Left cardiac atrium (tissue), 4 donors: Measurements from ENCODE around the gene PPP2R2B. TPM values are rescaled to one million over a fixed set of nuclear protein-coding genes. Genes with fewer than 3 reads are reported as not detected.

Experiments
- ATAC-seq, 2 donors: fragments of 200-7000 bp; cut with Tn5 transposase; one replicate each; pipeline ENCODE4 v1.9.1; 2020; ENCODE audit warnings: mild to moderate bottlenecking in 2 of 2, moderate library complexity in 2 of 2
- DNase-seq: peaks from one replicate; pipeline ENCODE4 v3.0.0-alpha.2; 2020
- intact Hi-C, 2 donors: fragments of 100-400 bp; cut with DNase I; formaldehyde crosslinking; loops; one replicate each; pipeline versions ENCODE4 v1.14.1 to v1.15.1; 2022 to 2023
- total RNA-seq, 2 donors: library from RNA; stranded (reverse); fragmentation: NEBNext Ultra II Directional; extraction: Animal tissue kit (Norgen Biotek cat#: 25700); gene quantifications; one replicate each; pipeline ENCODE4 v1.2.1, GENCODE V29; 2021
- donor health status: DM: no; HTN: yes; CAD: no.
- donor health status: DM: no; HTN: yes; CAD: no; lungs with severe emphysema.
- donor health status: DM: yes; HTN: yes; CAD: no.
- donor health status: Dilated cardiomyopathy.

PPP2R2B gene
- total RNA-seq, 2 donors from 2014 or later: 0.74 to 1.3 TPM

GRCh38 chr5:146794326-146795029 lies 84.1 kb downstream of the PPP2R2B start:
- intact Hi-C loops: no loop called here
- DNase-seq (no peak), ATAC-seq (no peak)

GRCh38 chr5:146793709-146794108 lies 84.8 kb downstream of the PPP2R2B start:
- no peak for DNase-seq
- intact Hi-C loops: no loop called here
- ATAC-seq: no peak

DNA sequence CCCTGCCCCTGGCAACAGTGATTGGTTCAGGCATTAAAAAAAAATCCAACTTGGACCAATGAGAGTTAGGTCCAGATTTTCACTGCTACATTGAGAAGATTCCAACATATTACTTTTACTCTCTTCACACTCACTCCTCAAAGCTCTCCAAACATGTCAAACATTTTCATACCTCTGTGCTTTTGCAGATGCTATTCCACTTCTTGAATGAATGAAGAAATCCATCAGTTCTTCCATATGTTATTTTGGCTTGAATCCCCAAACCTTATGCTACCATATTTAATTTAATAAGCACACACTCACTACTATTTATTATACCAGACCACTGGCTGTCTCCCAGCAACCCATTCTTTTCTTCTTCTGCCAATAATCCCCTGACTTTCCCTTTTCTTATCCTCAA lies 87.1 kb downstream of the PPP2R2B start:
- no peak for DNase-seq
- intact Hi-C loops: no loop called here
- ATAC-seq: no peak

- intact Hi-C loops: no loop called here
- ATAC-seq (no peak), DNase-seq (no peak)
Measured at GRCh38 chr5:146789712-146790653, 88.6 kb downstream of the PPP2R2B start.

DNA sequence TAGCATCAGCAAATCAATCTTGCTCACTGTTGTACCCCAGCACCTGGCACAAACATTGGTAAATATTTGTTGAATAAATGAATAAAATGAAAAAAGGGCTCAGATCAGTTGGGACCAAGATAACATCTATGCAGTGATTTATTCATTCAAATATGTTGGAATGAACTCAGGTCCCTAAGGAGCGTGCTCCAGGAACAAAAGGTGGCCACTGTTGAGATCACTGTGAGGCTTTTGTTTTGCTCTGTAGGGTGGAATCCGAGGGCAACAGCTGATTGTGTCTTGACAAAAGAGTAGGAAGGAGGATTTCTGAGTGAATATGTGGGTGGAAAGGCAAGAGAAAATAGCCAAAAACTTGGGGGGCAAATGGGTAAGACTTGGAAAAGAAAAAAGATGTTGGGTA lies 89.7 kb downstream of the PPP2R2B start:
- intact Hi-C loops: no loop called here
- ATAC-seq: no peak
- no peak for DNase-seq

DNA sequence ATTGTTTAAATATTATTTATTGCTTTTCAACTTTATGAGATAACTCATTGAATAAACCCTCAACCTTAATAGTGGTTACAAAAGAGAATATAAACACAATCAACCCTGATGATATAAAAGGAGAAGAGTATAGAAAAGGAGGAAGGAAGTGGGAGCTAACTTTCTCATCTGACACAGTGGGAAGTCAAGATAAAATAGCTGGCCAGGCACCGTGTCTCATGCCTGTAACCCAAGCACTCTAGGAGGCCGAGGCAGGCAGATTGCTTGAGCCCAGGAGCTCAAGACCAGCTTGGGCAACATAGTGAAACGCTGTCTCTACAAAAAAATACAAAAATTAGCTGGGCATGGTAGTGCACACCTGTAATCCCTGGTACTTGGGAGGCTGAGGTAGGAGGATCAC lies 93.5 kb downstream of the PPP2R2B start:
- ATAC-seq (no peak), DNase-seq (no peak)
- intact Hi-C loops: no loop called here

GRCh38 chr5:146781157-146781556 lies 97.4 kb downstream of the PPP2R2B start:
- DNase-seq: no peak
- intact Hi-C loops: no loop called here

GRCh38 chr5:146779211-146779869 lies 99.2 kb downstream of the PPP2R2B start:
- intact Hi-C loops: no loop called here
- ATAC-seq: no peak
- no peak for DNase-seq

More at GRCh38 chr5:146781157-146781556, 97.4 kb downstream of the PPP2R2B start:
- no peak for ATAC-seq

DNA sequence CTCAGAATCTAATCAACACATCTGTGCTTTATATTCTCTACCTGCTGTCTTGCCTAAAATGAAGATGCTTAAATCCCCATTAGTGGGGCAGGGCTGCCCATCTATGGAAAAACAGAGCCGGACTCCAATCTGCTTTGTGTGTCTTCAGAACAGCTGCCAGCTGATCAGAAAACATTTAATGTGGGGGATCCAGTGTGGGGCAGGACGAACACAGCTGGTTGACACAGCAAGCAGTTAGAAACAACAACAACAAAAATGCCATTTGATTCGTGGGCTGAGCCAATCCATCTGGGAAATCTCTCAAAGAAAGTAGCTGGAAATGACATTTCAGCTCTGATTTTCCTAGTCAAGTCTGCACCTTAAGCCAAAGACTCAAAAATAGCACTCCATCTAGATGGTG lies 99.8 kb downstream of the PPP2R2B start:
- DNase-seq: no peak
- intact Hi-C loops: no loop called here
- ATAC-seq: no peak

GRCh38 chr5:146778261-146778660 lies 100.3 kb downstream of the PPP2R2B start:
- no peak for ATAC-seq
- intact Hi-C loops: no loop called here

DNA sequence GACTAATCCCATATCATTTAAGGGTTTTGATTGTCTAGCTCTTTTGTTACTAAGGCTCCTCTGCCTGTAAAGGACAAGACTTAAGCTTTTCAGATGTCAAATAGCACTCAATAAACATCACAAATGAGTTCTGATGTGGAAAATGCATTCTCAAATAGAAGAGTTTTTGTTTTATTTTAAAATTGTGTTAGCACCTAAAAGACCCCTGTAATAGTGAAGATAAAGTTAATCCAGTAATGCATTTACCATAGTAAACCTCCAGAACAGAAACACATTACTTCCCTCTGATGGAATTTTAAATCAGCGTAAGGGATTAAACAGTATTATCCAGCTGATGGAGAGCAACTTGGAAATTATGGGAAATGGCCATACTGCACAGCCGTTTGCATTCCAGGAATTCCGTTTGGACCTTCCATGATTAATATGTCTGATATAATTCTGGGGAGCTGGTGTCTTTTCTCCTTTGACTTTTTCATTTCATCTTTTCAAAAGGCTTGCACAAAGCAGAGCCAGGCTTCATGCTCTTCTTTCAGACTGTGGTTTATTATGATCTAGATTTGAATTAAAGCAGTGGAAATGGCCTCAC lies 105.6 kb downstream of the PPP2R2B start:
- ATAC-seq (no peak), DNase-seq (no peak)
- intact Hi-C loops: no loop called here

More at GRCh38 chr5:146778261-146778660, 100.3 kb downstream of the PPP2R2B start:
- DNase-seq: no peak

DNA sequence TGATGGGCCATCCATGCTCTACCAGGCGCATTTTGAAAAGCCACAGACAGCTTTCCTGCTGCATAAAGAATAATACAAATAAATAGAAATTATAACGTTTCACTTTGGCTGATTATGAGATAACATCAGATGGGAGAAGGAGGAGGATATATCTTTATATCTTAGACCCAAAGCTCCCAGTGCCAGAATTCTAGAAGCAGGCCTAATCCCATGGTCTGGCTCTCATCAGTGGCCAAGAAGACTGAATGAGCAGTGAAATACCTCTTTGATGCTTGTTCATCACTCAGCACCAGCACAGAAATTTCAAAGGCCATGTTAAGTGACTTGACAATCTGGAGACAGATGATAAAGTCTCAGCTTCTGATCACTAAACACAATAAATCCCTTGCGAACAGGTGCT lies 107.6 kb downstream of the PPP2R2B start:
- DNase-seq: no peak
- intact Hi-C loops: no loop called here
- no peak for ATAC-seq

GRCh38 chr5:146770546-146770945 lies 108.0 kb downstream of the PPP2R2B start:
- DNase-seq (no peak), ATAC-seq (peak in 1 of 2 donors; percentile 43)
- intact Hi-C loops: no loop called here

- ATAC-seq (no peak), DNase-seq (no peak)
- intact Hi-C loops: no loop called here
Measured at GRCh38 chr5:146767534-146767933, 111.0 kb downstream of the PPP2R2B start.

DNA sequence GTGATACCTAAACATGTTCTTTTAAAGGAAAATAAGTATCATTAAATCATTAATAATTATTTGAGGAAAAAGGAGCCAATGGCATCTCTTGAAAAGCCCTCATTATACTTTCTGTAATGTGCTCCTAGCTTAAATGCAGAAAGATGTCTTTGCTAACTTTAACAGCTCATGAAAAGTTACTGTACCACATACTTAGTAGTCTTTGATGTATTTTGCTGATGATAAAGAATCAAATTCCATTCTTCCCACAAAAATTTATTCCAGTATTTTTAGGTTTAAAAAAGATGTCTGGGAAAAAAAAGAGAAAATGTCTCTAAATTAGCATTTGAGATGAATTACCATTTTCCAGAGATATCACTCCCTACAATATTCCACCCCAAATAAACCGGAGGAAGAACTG lies 112.5 kb downstream of the PPP2R2B start:
- intact Hi-C loops: no loop called here
- DNase-seq (no peak), ATAC-seq (no peak)

DNA sequence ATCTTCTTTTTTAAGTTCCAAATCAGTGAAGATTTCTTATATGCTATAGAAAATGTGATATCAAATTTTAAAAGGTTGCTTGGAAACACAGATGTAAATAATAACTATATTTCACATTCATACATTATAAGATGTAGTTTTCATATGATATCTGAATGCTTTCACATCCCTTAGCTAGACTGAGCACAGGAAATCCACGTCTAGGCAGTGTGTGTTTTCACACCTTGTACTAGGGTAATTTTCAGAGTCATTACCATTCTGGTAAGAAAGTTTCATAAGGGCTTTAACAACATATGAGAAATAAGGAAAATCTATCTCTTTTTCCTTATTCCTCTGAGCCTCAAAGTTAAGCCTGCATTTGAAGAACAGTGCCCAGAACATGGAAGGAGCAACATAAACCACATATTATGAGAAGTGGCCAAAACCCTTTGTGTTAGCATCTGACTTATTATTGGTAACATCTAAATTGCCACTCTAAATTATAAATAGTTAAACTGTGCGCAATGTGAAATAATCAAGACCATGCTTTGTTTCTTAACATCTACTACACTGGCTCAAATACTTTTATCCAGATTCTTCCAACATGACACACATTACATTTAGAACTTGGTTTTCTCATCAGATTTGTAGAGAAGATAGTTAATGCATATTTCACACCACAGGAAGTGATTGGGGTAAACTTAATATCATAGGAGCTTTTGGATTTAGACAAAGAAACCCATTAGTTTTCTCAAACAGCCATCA lies 113.3 kb downstream of the PPP2R2B start:
- intact Hi-C loops: no loop called here
- ATAC-seq: no peak

DNA sequence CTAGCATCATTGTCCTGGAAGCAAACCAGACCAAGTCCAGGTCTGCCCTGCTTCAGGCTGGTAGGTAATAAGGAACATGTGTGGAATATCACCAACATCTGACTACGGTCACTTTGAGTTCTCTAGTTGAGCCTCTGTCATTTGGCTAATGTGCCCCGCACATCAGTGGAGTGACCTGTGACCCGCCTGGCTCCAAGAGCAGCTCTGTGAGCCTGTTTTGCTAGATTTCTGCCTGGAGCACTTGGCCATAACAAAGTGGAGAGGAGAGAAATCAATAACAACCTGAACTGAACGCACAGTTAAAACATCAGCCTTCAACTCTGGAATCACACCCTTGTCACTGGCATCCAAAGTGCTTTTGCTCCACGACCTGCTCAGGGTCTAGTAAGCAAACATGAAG lies 115.7 kb downstream of the PPP2R2B start:
- no peak for ATAC-seq
- intact Hi-C loops: no loop called here

More for the DNA sequence above, 113.3 kb downstream of the PPP2R2B start:
- DNase-seq: no peak

GRCh38 chr5:146761811-146762210 lies 116.7 kb downstream of the PPP2R2B start:
- intact Hi-C loops: no loop called here
- DNase-seq: no peak
- ATAC-seq: no peak

More for the DNA sequence above, 115.7 kb downstream of the PPP2R2B start:
- no peak for DNase-seq

DNA sequence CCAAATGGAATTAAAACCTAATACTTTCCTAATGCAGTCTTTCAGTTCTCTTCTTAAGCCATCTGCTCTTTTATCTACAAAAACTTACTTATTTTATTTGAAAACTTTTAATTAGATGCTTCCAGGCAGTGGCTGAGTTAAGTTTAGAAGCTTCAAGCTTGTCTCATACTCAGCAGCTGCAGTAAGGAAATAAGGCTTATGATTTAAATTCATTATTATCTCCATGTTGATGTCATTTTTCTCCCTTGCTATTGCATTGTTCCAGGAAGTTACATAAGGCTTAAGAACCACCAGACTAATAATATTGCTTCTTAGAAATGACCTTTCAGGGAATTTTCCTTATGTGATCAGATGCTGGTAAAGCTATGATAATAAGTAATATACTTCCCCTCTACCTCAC lies 119.6 kb downstream of the PPP2R2B start:
- intact Hi-C loops: no loop called here
- ATAC-seq (no peak), DNase-seq (no peak)
